RWPE2 (cell line): ENCODE results near the gene IGFBPL1.
"Not testable (repeated sequence)": the region's sequence is repeated elsewhere in the genome, so short reads cannot be mapped to it uniquely, and the experiment has no call there.

Experiments
- ATAC-seq: fragments of 200-7000 bp; cut with Tn5 transposase; 3 replicates; pipeline ENCODE4 v1.9.1; 2021; ENCODE audit warnings: low read depth
- DNase-seq: peaks from one replicate; pipeline ENCODE4 v3.0.0-alpha.2; 2020; ENCODE audit warnings: low spot score
- H3K27ac ChIP-seq: fragments of 450-650 bp; 2 replicates; pipeline ENCODE4 v1.5.1; 2017; ENCODE audit warnings: mild to moderate bottlenecking; ENCODE audit not compliant: poor library complexity, severe bottlenecking
- H3K27me3 ChIP-seq: fragments of 250-450 bp; sonication (Bioruptor Pico); 2 replicates; pipeline ENCODE4 v1.5.1; 2021; ENCODE audit warnings: mild to moderate bottlenecking, moderate library complexity; ENCODE audit not compliant: insufficient read depth, poor library complexity, severe bottlenecking
- H3K36me3 ChIP-seq: fragments of 250-450 bp; sonication (Bioruptor Pico); 2 replicates; pipeline ENCODE4 v1.5.1; 2020; ENCODE audit warnings: low read depth, mild to moderate bottlenecking, moderate library complexity
- H3K4me1 ChIP-seq: fragments of 250-450 bp; sonication (Bioruptor Pico); 2 replicates; pipeline ENCODE4 v1.5.1; 2021; ENCODE audit warnings: mild to moderate bottlenecking, moderate library complexity; ENCODE audit not compliant: insufficient read depth, poor library complexity, severe bottlenecking
- H3K4me3 ChIP-seq: fragments of 250-450 bp; sonication (Bioruptor Pico); 2 replicates; pipeline ENCODE4 v1.5.1; 2021; ENCODE audit warnings: mild to moderate bottlenecking, moderate library complexity; ENCODE audit not compliant: severe bottlenecking
- H3K9me3 ChIP-seq: fragments of 250-450 bp; sonication (Bioruptor Pico); 2 replicates; pipeline ENCODE4 v1.5.1; 2021; ENCODE audit warnings: mild to moderate bottlenecking, moderate library complexity; ENCODE audit not compliant: severe bottlenecking
- CTCF ChIP-seq: fragments of 450-650 bp; IDR thresholded peaks from one replicate; pipeline ENCODE4 v1.5.1; 2017; ENCODE audit warnings: mild to moderate bottlenecking, moderate library complexity; ENCODE audit not compliant: poor library complexity, severe bottlenecking

The IGFBPL1 gene

DNA sequence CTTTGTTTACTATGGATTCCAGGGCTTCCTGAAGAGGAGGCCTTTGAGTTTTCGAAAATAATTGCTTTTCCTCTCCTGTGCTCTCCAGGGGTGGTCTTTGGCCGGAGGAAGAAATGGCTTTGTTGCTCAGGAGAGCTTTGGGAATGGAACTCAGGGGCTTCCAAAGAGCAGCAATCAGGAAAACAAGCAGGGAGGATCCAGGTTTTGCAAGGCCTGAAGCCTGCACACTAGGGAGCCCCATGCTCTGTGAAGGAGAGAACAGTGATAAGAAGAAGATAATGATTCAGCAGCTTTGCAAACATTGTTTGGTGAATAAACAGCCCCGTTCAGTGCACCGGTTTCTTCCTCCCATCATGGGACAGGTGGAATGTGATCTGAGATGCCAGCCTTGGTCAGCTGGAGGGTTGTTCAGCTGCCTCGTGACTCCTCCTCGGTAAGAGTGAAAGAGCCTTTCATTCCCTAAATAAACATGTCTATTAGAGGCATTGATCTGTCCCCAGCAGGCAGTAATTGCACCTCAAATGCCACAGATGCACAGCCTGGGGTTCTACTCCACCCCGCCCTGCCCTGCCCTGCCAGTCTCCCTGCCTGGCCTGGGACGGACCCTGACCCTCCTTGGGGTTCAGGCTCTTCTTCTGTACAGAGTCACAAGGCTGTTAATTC lies 43.3 kb downstream of the IGFBPL1 start:
- Histone ChIP-seq H3K36me3 (no peaks in the 10 kb centered on the region), H3K4me3 (no peak overlapping the region), H3K9me3 (peaks cover 3% of the 10 kb centered on the region), H3K27ac (no peak overlapping the region), H3K27me3 (no peaks in the 10 kb centered on the region), H3K4me1 (peaks cover 6% of the 10 kb centered on the region)
- ATAC-seq: no peak
- TF ChIP-seq CTCF: no peak
- no peak for DNase-seq

GRCh38 chr9:38380230-38380871 lies 43.9 kb downstream of the IGFBPL1 start:
- no peak overlapping the region for H3K27ac ChIP-seq
- DNase-seq (no peak), ATAC-seq (peak; percentile 59; the same call in 2 of the 3 replicates)
- peaks cover 3% of the 10 kb centered on the region for H3K9me3 ChIP-seq
- TF ChIP-seq CTCF: peak; percentile 20
- no peak overlapping the region for H3K4me3 ChIP-seq
- H3K4me1 ChIP-seq: peaks cover 6% of the 10 kb centered on the region
- H3K36me3 ChIP-seq: no peaks in the 10 kb centered on the region
- no peaks in the 10 kb centered on the region for H3K27me3 ChIP-seq

DNA sequence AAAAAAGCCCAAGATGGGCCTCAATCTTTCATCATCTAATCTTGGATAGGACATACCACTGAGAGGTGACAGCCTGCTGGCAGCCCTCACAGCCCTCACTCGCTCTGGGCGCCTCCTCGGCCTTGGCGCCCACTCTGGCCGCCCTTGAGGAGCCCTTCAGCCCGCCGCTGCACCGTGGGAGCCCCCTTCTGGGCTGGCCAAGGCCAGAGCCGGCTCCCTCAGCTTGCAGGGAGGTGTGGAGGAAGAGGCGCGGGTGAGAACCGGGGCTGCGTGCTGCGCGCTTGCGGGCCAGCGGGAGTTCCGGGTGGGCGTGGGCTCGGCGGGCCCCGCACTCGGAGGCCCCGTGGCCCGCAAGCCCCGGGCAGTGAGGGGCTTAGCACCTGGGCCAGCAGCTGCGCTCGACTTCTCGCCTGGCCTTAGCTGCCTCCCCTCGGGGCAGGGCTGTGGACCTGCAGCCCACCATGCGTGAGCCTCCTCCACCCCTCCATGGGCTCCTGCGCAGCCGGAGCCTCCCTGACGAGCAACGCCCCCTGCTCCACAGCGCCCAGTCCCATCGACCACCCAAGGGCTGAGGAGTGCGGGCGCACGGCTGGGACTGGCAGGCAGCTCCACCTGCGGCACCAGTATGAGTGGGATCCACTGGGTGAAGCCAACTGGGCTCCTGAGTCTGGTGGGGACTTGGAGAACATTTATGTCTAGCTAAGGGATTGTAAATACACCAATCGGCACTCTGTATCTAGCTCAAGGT lies 46.7 kb downstream of the IGFBPL1 start:
- not testable (repeated sequence) for ATAC-seq, H3K4me3 ChIP-seq, H3K36me3 ChIP-seq, DNase-seq, H3K27ac ChIP-seq, H3K27me3 ChIP-seq, H3K4me1 ChIP-seq, H3K9me3 ChIP-seq

GRCh38 chr9:38376021-38376670 lies 48.1 kb downstream of the IGFBPL1 start:
- Histone ChIP-seq H3K27ac (no peak overlapping the region), H3K36me3 (no peaks in the 10 kb centered on the region), H3K27me3 (no peaks in the 10 kb centered on the region), H3K9me3 (no peaks in the 10 kb centered on the region), H3K4me1 (no peaks in the 10 kb centered on the region), H3K4me3 (no peak overlapping the region)
- ATAC-seq (no peak), DNase-seq (no peak)
- TF ChIP-seq CTCF: no peak

GRCh38 chr9:38375572-38375963 lies 48.7 kb downstream of the IGFBPL1 start:
- Histone ChIP-seq H3K4me1 (no peaks in the 10 kb centered on the region), H3K4me3 (no peak overlapping the region), H3K27me3 (no peaks in the 10 kb centered on the region), H3K27ac (no peak overlapping the region), H3K36me3 (no peaks in the 10 kb centered on the region), H3K9me3 (no peaks in the 10 kb centered on the region)
- ATAC-seq: no peak
- TF ChIP-seq CTCF: no peak
- no peak for DNase-seq
